Aorta (tissue), 5 donors: Measurements from ENCODE around the gene TMOD1. TPM values are rescaled to one million over a fixed set of nuclear protein-coding genes. Genes with fewer than 3 reads are reported as not detected.

Experiments used
- ATAC-seq: fragments of 200-7000 bp; cut with Tn5 transposase; one replicate; pipeline ENCODE4 v1.9.1; 2022; ENCODE audit warnings: moderate library complexity; ENCODE audit not compliant: low FRiP score
- DNase-seq, 2 donors: peaks; one replicate each; pipeline ENCODE4 v3.0.0-alpha.2; 2020
- H3K27ac ChIP-seq, 2 donors: one replicate each; pipeline ENCODE4 v1.5.1; 2013; ENCODE audit warnings: low read length in 2 of 2, mild to moderate bottlenecking in 2 of 2, moderate library complexity in 2 of 2, control low read depth in 1 of 2, inconsistent platforms in 1 of 2, low read depth in 1 of 2
- H3K27me3 ChIP-seq, 2 donors: one replicate each; pipeline ENCODE4 v1.6.1; 2013; ENCODE audit warnings: control low read depth in 1 of 2, low read length in 1 of 2, mild to moderate bottlenecking in 1 of 2, moderate library complexity in 1 of 2; ENCODE audit not compliant: insufficient read depth in 2 of 2, control insufficient read depth in 1 of 2
- H3K36me3 ChIP-seq, 2 donors: one replicate each; pipeline ENCODE4 v1.6.1; 2013; ENCODE audit warnings: control low read depth in 1 of 2, low read length in 1 of 2, mild to moderate bottlenecking in 1 of 2; ENCODE audit not compliant: insufficient read depth in 2 of 2, control insufficient read depth in 1 of 2
- H3K4me1 ChIP-seq, 2 donors: one replicate each; pipeline ENCODE4 v1.6.1; 2013; ENCODE audit warnings: low read length in 2 of 2, control low read depth in 1 of 2, mild to moderate bottlenecking in 1 of 2, moderate library complexity in 1 of 2; ENCODE audit not compliant: insufficient read depth in 2 of 2, control insufficient read depth in 1 of 2
- H3K4me3 ChIP-seq, 2 donors: one replicate each; pipeline ENCODE4 v1.5.1; 2013; ENCODE audit warnings: low read length in 2 of 2, control low read depth in 1 of 2, mild to moderate bottlenecking in 1 of 2
- H3K9me3 ChIP-seq: one replicate; pipeline ENCODE4 v1.6.1; 2013; ENCODE audit warnings: mild to moderate bottlenecking, low read length; ENCODE audit not compliant: control insufficient read depth
- WGBS, 2 donors: extraction: QIAGEN DNeasy Blood & Tissue Kit; methylation state at CpG; one replicate each; pipeline ENCODE4 v1.1.7; 2013; 5-methylcytosine and 5-hydroxymethylcytosine counted together
- intact Hi-C, 2 donors: fragments of 100-400 bp; cut with DNase I; formaldehyde crosslinking; loops; one replicate each; pipeline versions ENCODE4 v1.14.2 to v1.15.0; 2022
- polyA plus RNA-seq, 2 donors: library from polyadenylated mRNA; stranded (reverse); fragments of 200-250 nt; gene quantifications; one replicate each; pipeline ENCODE4 v1.2.3, GENCODE V29; 2013
- total RNA-seq, 2 donors: library from RNA; stranded (reverse); fragmentation: NEBNext Ultra II Directional; extraction: Animal tissue kit (Norgen Biotek cat#: 25700); gene quantifications; one replicate each; pipeline ENCODE4 v1.2.1, GENCODE V29; 2021
- donor health status: healthy with polysubstance abuse.
- donor health status: Bipolar disorder and iron deficiency.
- donor health status: DM: no; HTN: no; CAD: no.
- donor health status: DM: no; HTN: no; CAD: no.
- donor health status: DM: yes; HTN: yes; CAD: no.

Gene TMOD1
- total and polyA plus RNA-seq, 4 donors = 24.5 to 102 (median 41.4) TPM

DNA sequence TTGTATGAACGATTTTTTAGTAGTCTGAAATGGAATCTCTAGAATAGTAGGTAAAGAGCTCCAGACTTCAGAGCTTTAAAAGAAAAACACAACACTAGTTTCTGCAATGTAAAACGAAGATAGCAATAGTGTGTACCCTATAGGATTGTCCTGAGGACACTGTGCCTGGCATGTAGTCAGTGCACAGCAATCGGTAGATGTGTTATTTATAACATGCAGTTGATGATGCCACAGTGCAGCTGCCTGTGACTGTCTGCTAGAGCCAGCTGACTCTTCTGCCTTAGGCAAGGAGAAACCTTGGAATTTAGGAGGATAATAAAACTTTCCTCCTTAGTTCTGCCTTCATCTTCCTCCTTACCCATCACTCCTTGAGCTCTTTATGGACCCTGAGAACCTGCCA, 27.7 kb upstream of the TMOD1 start:
- intact Hi-C loops = loop anchor here in 1 of 2 donors (5.0 kb wide), 1 partner anchor 124 kb away; no protein-coding TSS in a partner anchor
- 81 to 86% methylated on average over 3 of the region's 3 CpGs for WGBS, 2 donors
- no peaks in the 10 kb centered on the region for H3K27me3 ChIP-seq
- H3K36me3 ChIP-seq = peaks cover 0 to 3% of the 10 kb centered on the region in 2 donors
- no peak overlapping the region for H3K4me3 ChIP-seq
- H3K9me3 ChIP-seq = no peaks in the 10 kb centered on the region
- ATAC-seq = no peak
- no peak overlapping the region for H3K27ac ChIP-seq
- H3K4me1 ChIP-seq = peaks cover 0 to 2% of the 10 kb centered on the region in 2 donors
- no peak for DNase-seq

DNA sequence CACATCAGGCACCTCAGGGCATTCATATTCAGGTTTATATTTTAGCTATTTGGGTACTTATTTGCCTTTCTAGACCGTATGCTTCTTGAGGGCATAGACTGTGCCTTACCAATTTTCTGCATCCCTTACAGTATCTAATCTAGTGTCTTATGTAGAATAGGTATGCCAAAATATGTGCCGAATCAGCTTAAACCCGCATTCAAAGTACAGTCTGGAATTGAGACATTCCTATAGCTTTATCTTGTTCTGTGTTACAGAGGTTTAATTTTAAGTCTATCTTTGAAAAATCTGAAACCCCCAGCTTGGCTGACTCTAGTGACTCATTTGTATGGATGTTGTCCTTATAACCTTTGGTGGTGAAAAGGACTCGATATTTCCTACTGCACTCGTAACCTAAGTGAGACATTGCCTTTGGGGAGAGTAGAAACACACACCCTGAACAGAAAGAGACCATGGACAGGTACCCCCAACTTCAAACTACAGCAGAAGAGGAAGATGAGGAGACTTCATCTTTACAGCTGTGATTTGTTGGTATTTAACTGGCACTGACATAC, 27.0 kb upstream of the TMOD1 start:
- ATAC-seq (no peak), DNase-seq (no peak)
- WGBS, 2 donors = 88 to 89% methylated on average over 5 of the region's 5 CpGs
- Histone ChIP-seq H3K27me3 (no peaks in the 10 kb centered on the region), H3K9me3 (no peaks in the 10 kb centered on the region), H3K27ac (no peak overlapping the region), H3K36me3 (peaks cover 0 to 3% of the 10 kb centered on the region in 2 donors), H3K4me3 (no peak overlapping the region), H3K4me1 (peaks cover 0 to 3% of the 10 kb centered on the region in 2 donors)
- intact Hi-C loops = loop anchor here in 1 of 2 donors (5.0 kb wide), 1 partner anchor 123 kb away; no protein-coding TSS in a partner anchor

DNA sequence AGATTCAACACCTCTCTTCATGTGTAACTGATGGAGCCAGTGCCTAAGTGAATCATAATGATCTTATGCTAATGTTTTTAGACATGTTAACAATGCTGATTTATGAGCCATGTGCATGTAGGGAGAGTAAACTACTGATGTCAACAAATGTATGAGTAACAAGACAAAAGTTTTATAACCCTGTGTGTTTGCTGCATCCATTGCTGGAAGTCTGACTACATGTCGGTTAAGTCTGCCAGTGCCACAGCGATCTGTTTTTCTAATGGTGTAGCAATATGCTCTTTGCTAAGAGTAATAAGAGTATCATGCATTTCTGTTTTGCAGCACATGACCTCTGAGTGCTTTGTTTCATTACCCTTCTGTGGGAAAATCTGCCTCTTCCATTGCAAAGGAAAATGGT, 26.4 kb upstream of the TMOD1 start:
- no peak overlapping the region for H3K4me3 ChIP-seq
- WGBS, 2 donors = 92 to 95% methylated on average over 2 of the region's 2 CpGs
- no peak for DNase-seq
- ATAC-seq = no peak
- H3K27me3 ChIP-seq = no peaks in the 10 kb centered on the region
- peaks cover 1 to 3% of the 10 kb centered on the region in 2 donors for H3K4me1 ChIP-seq
- intact Hi-C loops = no loop called here
- H3K27ac ChIP-seq = no peak overlapping the region
- H3K36me3 ChIP-seq = peaks cover 0 to 3% of the 10 kb centered on the region in 2 donors
- H3K9me3 ChIP-seq = no peaks in the 10 kb centered on the region

DNA sequence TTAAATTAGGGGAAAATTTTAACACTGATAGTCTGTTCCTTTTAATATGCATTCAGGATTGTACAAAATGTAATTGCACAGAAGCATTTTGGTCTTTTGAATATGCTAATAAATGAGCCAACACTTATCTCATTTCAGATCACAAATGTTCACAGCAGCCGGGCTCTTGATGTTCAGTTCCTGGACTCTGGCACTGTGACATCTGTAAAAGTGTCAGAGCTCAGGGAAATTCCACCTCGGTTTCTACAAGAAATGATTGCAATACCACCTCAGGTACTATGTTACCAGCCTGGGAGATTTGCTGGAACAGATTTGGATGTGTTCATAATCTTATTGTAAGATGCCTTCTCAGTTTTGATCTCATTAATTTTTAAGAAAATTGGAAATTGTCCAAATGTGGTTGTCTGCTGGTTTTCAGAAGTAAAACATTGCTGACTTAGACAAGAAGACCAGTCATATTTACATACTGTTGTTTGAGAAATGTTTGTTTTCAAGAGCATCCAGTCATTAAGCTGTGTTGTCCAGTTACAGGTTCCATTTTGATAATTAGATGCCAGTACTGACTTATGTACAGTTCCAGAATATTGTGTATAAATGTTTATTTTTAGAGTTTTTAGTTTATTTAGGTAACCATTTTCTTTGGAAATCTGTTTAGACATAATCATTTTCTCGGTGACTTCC, 23.0 kb upstream of the TMOD1 start:
- Histone ChIP-seq H3K4me3 (no peak overlapping the region), H3K4me1 (peaks cover 2 to 3% of the 10 kb centered on the region in 2 donors), H3K36me3 (peaks cover 6% of the 10 kb centered on the region in 2 donors), H3K27ac (no peak overlapping the region), H3K27me3 (no peaks in the 10 kb centered on the region), H3K9me3 (no peaks in the 10 kb centered on the region)
- DNase-seq (no peak), ATAC-seq (no peak)
- WGBS, 2 donors = 72 to 76% methylated on average over 3 of the region's 3 CpGs
- intact Hi-C loops = no loop called here

DNA sequence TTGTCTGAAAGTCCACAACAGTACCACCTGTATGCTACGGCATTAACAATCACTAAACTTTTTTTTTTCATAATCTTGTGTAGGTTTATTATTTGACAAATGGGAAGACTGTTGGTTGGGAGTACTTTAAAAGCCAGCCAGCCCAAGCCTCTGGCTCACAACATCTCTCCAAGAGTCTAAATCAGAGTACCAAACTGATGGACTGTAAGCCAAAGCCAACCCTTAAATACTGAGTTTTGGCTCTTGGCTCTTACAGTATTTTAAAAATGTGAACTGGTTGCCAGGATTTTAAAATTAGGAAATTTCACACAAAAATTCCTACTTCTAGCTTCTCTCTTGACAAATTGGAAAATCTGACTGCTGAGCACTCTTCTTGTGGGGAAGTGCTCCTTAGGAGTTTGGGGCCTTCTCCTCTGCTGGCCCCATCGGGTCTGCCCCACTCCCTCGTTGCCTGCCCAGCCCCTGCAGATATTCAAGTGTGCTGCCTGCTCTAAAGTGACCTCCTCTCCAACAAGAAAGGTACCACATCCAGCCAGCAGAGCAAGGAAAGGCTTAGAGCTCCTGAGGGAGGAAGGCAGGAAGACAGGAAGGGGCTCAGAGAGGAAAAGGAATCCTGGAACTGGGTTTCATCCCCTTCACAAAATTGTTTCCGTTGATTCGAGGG, 21.8 kb upstream of the TMOD1 start:
- H3K4me3 ChIP-seq = no peak overlapping the region
- no peaks in the 10 kb centered on the region for H3K27me3 ChIP-seq
- peak overlapping the region in 1 of 2 donors; percentile 96 for H3K27ac ChIP-seq
- no peak for DNase-seq
- peak; percentile 62 for ATAC-seq
- no peaks in the 10 kb centered on the region for H3K9me3 ChIP-seq
- intact Hi-C loops = no loop called here
- peaks cover 2 to 3% of the 10 kb centered on the region in 2 donors for H3K4me1 ChIP-seq
- WGBS, 2 donors = 23 to 30% methylated on average over 5 of the region's 5 CpGs
- peaks cover 3 to 6% of the 10 kb centered on the region in 2 donors for H3K36me3 ChIP-seq

DNA sequence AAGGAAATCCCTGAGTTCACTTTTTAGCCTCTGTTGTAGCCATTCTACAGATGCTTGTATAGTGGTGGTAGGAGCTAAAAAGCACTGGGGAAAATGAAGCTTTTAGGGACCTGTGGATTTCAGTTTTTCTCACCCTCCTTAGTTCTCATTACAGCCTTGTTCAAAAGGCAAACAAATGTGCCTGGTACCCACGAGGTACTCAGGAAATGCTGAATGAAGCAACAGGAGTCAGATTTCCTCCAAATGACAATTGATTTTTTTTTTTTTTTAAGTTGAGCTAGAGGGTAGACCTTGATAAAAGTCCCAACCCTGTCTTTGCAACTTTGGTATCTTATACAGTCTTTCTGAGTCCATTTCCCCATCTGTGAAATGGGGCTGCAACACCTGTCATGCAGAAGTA, 21.3 kb upstream of the TMOD1 start:
- H3K4me3 ChIP-seq = no peak overlapping the region
- ATAC-seq (no peak), DNase-seq (no peak)
- no peaks in the 10 kb centered on the region for H3K9me3 ChIP-seq
- H3K27me3 ChIP-seq = no peaks in the 10 kb centered on the region
- H3K36me3 ChIP-seq = peaks cover 3 to 6% of the 10 kb centered on the region in 2 donors
- H3K4me1 ChIP-seq = peaks cover 2 to 3% of the 10 kb centered on the region in 2 donors
- H3K27ac ChIP-seq = peak overlapping the region; percentile 24 to 96
- WGBS, 2 donors = 50 to 53% methylated on average over 1 of the region's 1 CpG
- intact Hi-C loops = no loop called here

DNA sequence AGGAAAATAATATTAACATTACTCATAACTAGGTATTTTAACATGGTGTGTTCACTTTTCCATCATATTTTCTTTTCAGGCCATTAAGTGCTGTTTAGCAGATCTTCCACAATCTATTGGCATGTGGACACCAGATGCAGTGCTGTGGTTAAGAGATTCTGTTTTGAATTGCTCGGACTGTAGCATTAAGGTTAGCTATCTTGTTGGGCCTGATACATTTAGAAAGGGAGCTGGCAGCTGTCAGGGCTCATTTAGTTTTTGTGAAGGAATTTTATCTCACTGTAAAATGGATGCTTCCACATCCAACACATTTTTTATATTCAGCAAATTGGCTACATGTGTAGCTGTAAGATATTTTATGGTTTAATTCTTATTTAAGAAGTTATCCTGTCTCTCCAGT, 20.7 kb upstream of the TMOD1 start:
- no peaks in the 10 kb centered on the region for H3K27me3 ChIP-seq
- DNase-seq (no peak), ATAC-seq (no peak)
- peaks cover 3 to 6% of the 10 kb centered on the region in 2 donors for H3K36me3 ChIP-seq
- 95 to 96% methylated on average over 1 of the region's 1 CpG for WGBS, 2 donors
- no peaks in the 10 kb centered on the region for H3K9me3 ChIP-seq
- no peak overlapping the region for H3K27ac ChIP-seq
- intact Hi-C loops = no loop called here
- peaks cover 2 to 3% of the 10 kb centered on the region in 2 donors for H3K4me1 ChIP-seq
- H3K4me3 ChIP-seq = no peak overlapping the region

DNA sequence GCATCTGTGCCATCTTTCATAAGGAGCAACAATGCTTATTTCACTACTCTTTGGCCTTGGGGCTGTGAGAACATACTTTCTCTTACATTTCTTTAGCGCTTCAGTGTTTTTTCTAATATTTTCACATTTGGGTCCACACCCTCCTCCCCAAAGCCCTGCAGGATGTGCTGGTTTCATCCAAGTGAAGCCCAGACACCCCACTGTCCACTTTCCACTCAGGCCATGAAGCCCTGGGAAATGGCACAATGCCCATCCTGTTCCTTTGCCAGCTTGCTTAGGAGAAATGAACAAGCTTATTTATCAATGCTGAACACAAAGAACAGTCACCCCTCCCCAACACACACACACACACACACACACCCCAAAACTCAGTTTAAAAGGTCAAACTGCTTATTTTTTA, 17.3 kb upstream of the TMOD1 start:
- no peak for ATAC-seq
- peaks cover 5 to 6% of the 10 kb centered on the region in 2 donors for H3K36me3 ChIP-seq
- 90 to 96% methylated on average over 1 of the region's 1 CpG for WGBS, 2 donors
- no peak overlapping the region for H3K27ac ChIP-seq
- intact Hi-C loops = no loop called here
- H3K9me3 ChIP-seq = peaks cover 1% of the 10 kb centered on the region
- no peak overlapping the region for H3K4me3 ChIP-seq
- no peaks in the 10 kb centered on the region for H3K27me3 ChIP-seq
- H3K4me1 ChIP-seq = peaks cover 2% of the 10 kb centered on the region in 2 donors
- DNase-seq = no peak
